Common myeloid progenitor, CD34-positive (primary cell): ENCODE measurements around the gene DUSP7.
"Not testable (repeated sequence)": the region's sequence is repeated elsewhere in the genome, so short reads cannot be mapped to it uniquely, and the experiment has no call there.

ENCODE experiments used
- CTCF ChIA-PET: fragments of 350-600 bp; sonication (Branson Sonifier 250); formaldehyde crosslinking; loops from one replicate; lab custom pipeline; 2021; ENCODE audit warnings: antibody characterized with exemption; lab: Charles Lee
- POLR2A ChIA-PET: fragments of 350-600 bp; sonication (Branson Sonifier 250); formaldehyde crosslinking; loops from one replicate; lab custom pipeline; 2021; ENCODE audit warnings: antibody characterized with exemption; lab: Charles Lee
- DNase-seq, 3 donors: peaks; one replicate each; pipeline versions ENCODE4 v3.0.0 to v3.0.0-alpha.2; 2013
- H3K27ac ChIP-seq, 2 experiments: 1 replicate in 1 of 2; 2 replicates in 1 of 2; pipeline ENCODE4 v1.7.0; 2013; ENCODE audit warnings: inconsistent platforms in 2 of 2, low read length in 2 of 2, mild to moderate bottlenecking in 2 of 2, low read depth in 1 of 2, moderate library complexity in 1 of 2; ENCODE audit not compliant: severe bottlenecking in 2 of 2, insufficient read depth in 1 of 2, poor library complexity in 1 of 2
- H3K27me3 ChIP-seq, 5 experiments: replicated peaks in 2 of 5; 1 replicate in 3 of 5; 2 replicates in 2 of 5; pipeline versions ENCODE4 v1.6.1 to v1.7.0; 2013; ENCODE audit warnings: low read length in 4 of 5, mild to moderate bottlenecking in 2 of 5, moderate library complexity in 2 of 5, inconsistent platforms in 1 of 5; ENCODE audit not compliant: insufficient read depth in 5 of 5, control insufficient read depth in 4 of 5
- H3K36me3 ChIP-seq, 4 experiments: 1 replicate in 2 of 4; 2 replicates in 2 of 4; pipeline versions ENCODE4 v1.6.1 to v1.7.0; 2013; ENCODE audit warnings: low read length in 3 of 4, control low read depth in 1 of 4, mild to moderate bottlenecking in 1 of 4; ENCODE audit not compliant: control insufficient read depth in 4 of 4, insufficient read depth in 4 of 4
- H3K4me1 ChIP-seq, 4 experiments: 1 replicate in 3 of 4; 2 replicates in 1 of 4; pipeline versions ENCODE4 v1.6.1 to v1.7.1; 2013; ENCODE audit warnings: low read length in 3 of 4, mild to moderate bottlenecking in 3 of 4, control low read depth in 1 of 4, inconsistent platforms in 1 of 4, moderate library complexity in 1 of 4; ENCODE audit not compliant: control insufficient read depth in 4 of 4, insufficient read depth in 4 of 4; ENCODE audit errors: control extremely low read depth in 1 of 4
- H3K4me3 ChIP-seq, 7 experiments: 1 replicate in 4 of 7; 2 replicates in 3 of 7; pipeline versions ENCODE4 v1.5.1 to v1.7.0; 2013; ENCODE audit warnings: mild to moderate bottlenecking in 7 of 7, low read length in 6 of 7, moderate library complexity in 6 of 7, inconsistent platforms in 2 of 7, low read depth in 2 of 7, control low read depth in 1 of 7; ENCODE audit not compliant: insufficient read depth in 4 of 7, control insufficient read depth in 1 of 7; ENCODE audit errors: extremely low read depth in 1 of 7
- H3K9me3 ChIP-seq, 5 experiments: 1 replicate in 4 of 5; 2 replicates in 1 of 5; pipeline versions ENCODE4 v1.6.1 to v1.7.1; 2013; ENCODE audit warnings: low read length in 4 of 5, mild to moderate bottlenecking in 2 of 5, inconsistent platforms in 1 of 5, low read depth in 1 of 5, moderate library complexity in 1 of 5; ENCODE audit not compliant: control insufficient read depth in 4 of 5, insufficient read depth in 2 of 5; ENCODE audit errors: control extremely low read depth in 1 of 5
- WGBS: methylation state at CpG from one replicate; pipeline ENCODE4 v1.1.5; 2013; ENCODE audit not compliant: insufficient coverage; 5-methylcytosine and 5-hydroxymethylcytosine counted together

Gene DUSP7

DNA sequence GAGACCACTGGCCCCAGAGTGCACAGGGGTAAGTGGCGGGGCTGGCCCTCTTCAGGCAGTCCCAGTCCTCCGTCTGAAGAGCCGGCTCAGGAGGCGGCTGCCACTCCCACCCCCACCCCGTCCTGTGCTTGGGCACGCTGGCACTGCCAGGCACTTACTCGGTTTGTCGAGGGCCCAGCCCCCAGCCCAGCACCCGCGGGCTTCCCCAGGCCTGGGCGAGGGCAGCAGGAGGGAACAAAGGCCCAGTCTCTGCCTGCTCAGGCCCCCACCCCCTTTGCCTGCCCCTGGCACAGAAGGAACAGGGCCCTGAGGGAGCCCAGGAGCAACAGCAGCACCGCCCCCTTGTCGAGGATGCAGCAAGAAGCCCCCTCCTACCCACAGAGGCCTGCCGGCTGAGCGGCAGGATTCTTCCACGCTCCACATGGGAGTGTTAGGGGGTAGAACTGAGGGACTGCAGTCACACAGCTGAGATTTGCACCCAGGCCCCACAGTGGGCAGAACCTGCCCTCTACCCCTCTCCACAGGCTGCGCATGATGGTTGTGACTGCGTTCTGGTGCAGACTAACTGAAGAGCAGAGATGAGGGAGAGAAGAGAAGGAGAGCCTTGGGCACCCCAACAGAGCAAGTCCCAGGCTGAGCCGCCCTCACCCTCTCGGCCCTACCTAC lies 8.9 kb downstream of the DUSP7 start:
- no peak for DNase-seq
- Histone ChIP-seq H3K9me3 (no peaks in the 10 kb centered on the region), H3K4me1 (peaks cover 5 to 36% (median 27%) of the 10 kb centered on the region in 4 experiments), H3K27ac (peak overlapping the region in 1 of 2 experiments; percentile 18), H3K27me3 (no peaks in the 10 kb centered on the region), H3K36me3 (peaks cover 0 to 46% (median 32%) of the 10 kb centered on the region in 4 experiments), H3K4me3 (no peak overlapping the region)
- CTCF ChIA-PET = no interaction called here
- WGBS = 90% methylated on average over 12 of the region's 20 CpGs
- POLR2A ChIA-PET = no interaction called here

DNA sequence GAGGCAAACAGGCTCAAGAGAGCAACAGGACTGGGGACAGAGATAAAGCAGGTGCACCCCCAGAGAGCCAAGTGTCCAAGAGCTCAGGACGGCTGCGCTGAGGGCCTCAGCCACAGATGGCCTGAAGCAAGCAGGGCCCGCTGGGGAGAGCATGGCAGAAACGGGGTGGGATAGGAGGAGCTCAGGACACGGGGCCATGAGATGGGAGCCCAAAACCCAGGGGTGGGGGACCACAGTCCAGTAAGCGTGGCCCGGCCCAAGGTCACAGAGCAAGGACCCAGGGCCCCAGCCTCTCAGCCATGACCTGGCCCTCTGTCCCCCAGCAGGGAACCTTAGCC lies 9.5 kb downstream of the DUSP7 start:
- ChIA-PET POLR2A (no interaction called here), CTCF (interaction anchor here (0.8 kb wide), 1 partner anchor 32 kb away, joined by 3 read pairs; no protein-coding TSS in a partner anchor)
- no peaks in the 10 kb centered on the region for H3K27me3 ChIP-seq
- no peak for DNase-seq
- H3K4me1 ChIP-seq = peaks cover 2 to 30% (median 21%) of the 10 kb centered on the region in 4 experiments
- no peak overlapping the region for H3K27ac ChIP-seq
- H3K4me3 ChIP-seq = no peak overlapping the region
- 100% methylated on average over 7 of the region's 7 CpGs for whole genome bisulfite sequencing
- peaks cover 0 to 45% (median 27%) of the 10 kb centered on the region in 4 experiments for H3K36me3 ChIP-seq
- H3K9me3 ChIP-seq = no peaks in the 10 kb centered on the region

DNA sequence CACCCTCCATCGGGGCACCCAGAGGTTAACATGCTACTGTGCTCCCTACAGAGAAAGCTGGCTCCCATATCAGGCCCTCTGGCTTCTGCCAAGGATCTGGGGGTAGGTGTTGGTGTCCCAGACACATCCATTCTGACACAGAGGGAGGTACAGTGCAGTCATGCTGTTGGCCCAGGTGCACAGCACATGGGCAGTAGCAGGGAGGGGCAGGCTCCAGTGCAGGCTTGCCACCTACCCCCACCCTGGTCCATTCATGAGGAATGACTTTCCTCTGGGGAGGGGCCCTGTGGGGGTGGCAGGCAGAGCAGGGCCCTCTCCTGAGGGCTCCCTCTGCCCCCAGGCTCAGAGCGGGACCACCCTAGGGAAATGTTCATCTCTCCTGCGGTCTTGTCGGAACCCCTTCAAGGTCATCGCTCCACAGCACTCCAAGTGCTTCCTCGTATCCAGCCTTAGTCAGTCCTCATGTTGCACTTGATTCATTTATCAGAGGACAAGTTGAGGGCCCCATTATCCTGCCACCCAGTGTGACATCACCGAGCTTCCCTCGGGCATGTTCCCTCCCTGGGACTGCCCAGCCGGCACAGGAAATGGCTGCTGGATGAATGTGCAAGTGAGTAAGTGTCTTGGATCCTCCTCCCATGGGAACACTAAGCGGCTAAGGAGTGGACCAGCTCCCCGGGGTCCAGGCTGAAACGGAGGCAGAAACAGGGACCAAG lies 10.0 kb downstream of the DUSP7 start:
- Histone ChIP-seq H3K4me3 (no peak overlapping the region), H3K27me3 (no peaks in the 10 kb centered on the region), H3K4me1 (peaks cover 0 to 25% (median 16%) of the 10 kb centered on the region in 4 experiments), H3K9me3 (no peaks in the 10 kb centered on the region), H3K36me3 (peaks cover 0 to 40% (median 23%) of the 10 kb centered on the region in 4 experiments), H3K27ac (no peak overlapping the region)
- 95% methylated on average over 8 of the region's 12 CpGs for WGBS
- POLR2A ChIA-PET = no interaction called here
- CTCF ChIA-PET = interaction anchor here (0.8 to 1.4 kb wide), 2 partner anchors 31 to 35 kb away, joined by 3 read pairs; no protein-coding TSS in a partner anchor
- no peak for DNase-seq

DNA sequence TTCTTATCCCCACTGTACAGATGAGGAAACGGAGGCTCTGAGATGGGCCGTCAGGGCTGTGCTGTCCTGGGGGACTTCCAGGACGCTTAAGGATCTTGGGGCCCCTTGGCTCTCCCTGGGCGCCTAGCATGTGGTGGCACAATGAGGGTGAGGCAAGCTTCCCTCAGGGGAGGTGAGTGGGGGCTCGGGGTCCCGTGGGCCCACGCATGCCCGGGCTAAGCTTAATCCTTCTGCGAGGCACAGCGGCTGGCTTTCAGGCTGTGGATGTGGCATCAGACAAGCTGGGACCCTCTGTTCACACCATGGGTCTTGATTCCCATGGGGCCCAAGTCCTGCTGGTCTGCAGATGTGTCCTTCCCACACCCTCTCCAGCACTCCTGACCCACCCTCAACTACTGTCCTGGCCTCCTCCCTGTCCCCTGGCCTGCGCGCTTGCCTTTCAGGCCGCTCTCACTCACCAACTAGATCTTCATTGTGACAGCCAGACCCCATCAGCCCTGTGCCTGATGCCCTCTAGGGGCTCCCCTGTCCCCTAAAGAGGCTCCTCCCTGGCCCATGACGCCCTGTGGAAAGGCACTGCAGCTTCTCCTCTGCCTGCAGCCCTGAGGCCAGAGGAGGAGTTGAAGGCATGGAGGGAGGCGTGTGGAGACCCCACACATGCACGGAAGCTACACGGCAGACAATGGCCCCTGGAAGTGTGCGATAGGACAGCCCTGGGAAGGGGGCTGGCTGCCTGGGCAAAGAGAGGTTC lies 11.3 kb downstream of the DUSP7 start:
- DNase-seq = peak in 2 of 3 donors; percentile 53 to 60
- ChIA-PET POLR2A (interaction anchor here (0.6 kb wide), 1 partner anchor 39 kb away, joined by 3 read pairs; no protein-coding TSS in a partner anchor), CTCF (interaction anchor here (0.6 to 5.3 kb wide), 10 partner anchors 7 to 100 kb away, joined by 3 to 41 read pairs (median 4); no protein-coding TSS in a partner anchor)
- Histone ChIP-seq H3K4me1 (peaks cover 0 to 16% (median 10%) of the 10 kb centered on the region in 4 experiments), H3K36me3 (peaks cover 0 to 27% (median 13%) of the 10 kb centered on the region in 4 experiments), H3K9me3 (no peaks in the 10 kb centered on the region), H3K27me3 (no peaks in the 10 kb centered on the region), H3K27ac (no peak overlapping the region), H3K4me3 (no peak overlapping the region)
- 98% methylated on average over 14 of the region's 18 CpGs for WGBS

DNA sequence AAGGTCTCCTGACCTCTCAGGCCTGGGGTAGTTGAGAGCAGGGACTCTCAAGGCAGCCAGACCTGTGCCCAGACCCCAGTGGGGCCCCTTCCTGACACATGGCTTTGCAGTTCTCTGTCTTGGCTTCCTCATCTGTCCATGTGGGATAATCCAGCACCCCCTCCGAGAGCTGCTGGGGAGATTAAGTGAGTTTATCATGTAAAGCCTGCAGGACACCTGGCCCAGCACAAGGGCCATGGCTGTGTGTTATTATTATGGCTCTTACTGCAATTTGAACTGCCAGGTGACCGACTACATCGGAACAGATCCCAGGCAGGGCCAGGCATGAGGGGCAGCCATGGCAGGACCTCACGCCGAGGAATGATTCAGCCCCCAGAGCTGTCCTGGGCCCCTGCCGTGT lies 12.6 kb downstream of the DUSP7 start:
- no peaks in the 10 kb centered on the region for H3K27me3 ChIP-seq
- ChIA-PET POLR2A (no interaction called here), CTCF (interaction anchor here (0.8 to 5.3 kb wide), 6 partner anchors 8 to 101 kb away, joined by 4 to 41 read pairs (median 6); no protein-coding TSS in a partner anchor)
- no peaks in the 10 kb centered on the region for H3K9me3 ChIP-seq
- 78% methylated on average over 5 of the region's 6 CpGs for WGBS
- no peak for DNase-seq
- H3K4me3 ChIP-seq = no peak overlapping the region
- peaks cover 0 to 11% (median 6%) of the 10 kb centered on the region in 4 experiments for H3K4me1 ChIP-seq
- peaks cover 0 to 14% (median 6%) of the 10 kb centered on the region in 4 experiments for H3K36me3 ChIP-seq
- no peak overlapping the region for H3K27ac ChIP-seq

DNA sequence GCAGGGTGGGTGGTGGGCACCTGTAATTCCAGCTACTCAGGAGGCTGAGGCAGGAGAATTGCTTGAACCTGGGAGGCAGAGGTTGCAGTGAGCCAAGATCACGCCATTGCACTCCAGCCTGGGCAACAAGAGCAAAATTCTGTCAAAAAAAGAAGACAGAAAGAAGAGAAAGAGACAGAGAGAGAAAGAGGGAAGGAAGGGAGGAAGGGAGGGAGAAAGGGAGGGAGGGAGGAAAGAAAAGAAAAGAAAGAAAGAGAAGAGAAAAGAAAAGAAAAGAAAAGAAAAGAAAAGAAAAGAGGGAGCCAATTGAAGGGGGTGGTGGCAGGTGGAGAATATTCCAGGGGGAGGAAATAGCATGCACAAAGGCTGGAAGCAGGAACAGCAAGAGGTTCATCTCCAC lies 13.3 kb downstream of the DUSP7 start:
- H3K27me3 ChIP-seq, H3K27ac ChIP-seq, H3K36me3 ChIP-seq, H3K4me3 ChIP-seq, POLR2A ChIA-PET, H3K9me3 ChIP-seq, DNase-seq: not testable (repeated sequence)
- CTCF ChIA-PET = interaction anchor here (0.5 to 5.3 kb wide), 6 partner anchors 9 to 102 kb away, joined by 3 to 41 read pairs (median 4); no protein-coding TSS in a partner anchor
- 100% methylated on average over 1 of the region's 1 CpG for WGBS
- peaks cover 0 to 11% (median 6%) of the 10 kb centered on the region in 4 experiments for H3K4me1 ChIP-seq
